H9 (cell line): ENCODE measurements around the gene PIPOX. TPM values are rescaled to one million over a fixed set of nuclear protein-coding genes. Genes with fewer than 3 reads are reported as not detected.
"Not testable (repeated sequence)": the region's sequence is repeated elsewhere in the genome, so short reads cannot be mapped to it uniquely, and the experiment has no call there.

Experiments
- DNase-seq: peaks from one replicate; pipeline ENCODE4 v3.0.0-alpha.2; 2017
- H2AFZ ChIP-seq: one replicate; pipeline ENCODE4 v1.6.1; 2013; ENCODE audit warnings: mild to moderate bottlenecking, low read length, control low read depth, moderate library complexity
- H2AK5ac ChIP-seq: 2 replicates; pipeline ENCODE4 v1.6.1; 2013; ENCODE audit warnings: low read length, control low read depth, mixed read lengths; ENCODE audit not compliant: insufficient read length
- H2BK120ac ChIP-seq: one replicate; pipeline ENCODE4 v1.6.1; 2013; ENCODE audit warnings: low read depth, mild to moderate bottlenecking, low read length, control low read depth, inconsistent platforms; ENCODE audit not compliant: poor library complexity, severe bottlenecking
- H2BK12ac ChIP-seq: 2 replicates; pipeline ENCODE4 v1.6.1; 2013; ENCODE audit warnings: low read length, control low read depth, mixed read lengths, low read depth; ENCODE audit not compliant: insufficient read length
- H2BK15ac ChIP-seq: 2 replicates; pipeline ENCODE4 v1.6.1; 2013; ENCODE audit warnings: low read depth, low read length, control low read depth
- H2BK20ac ChIP-seq: one replicate; pipeline ENCODE4 v1.6.1; 2013; ENCODE audit warnings: low read depth, mild to moderate bottlenecking, low read length, control low read depth, inconsistent platforms; ENCODE audit not compliant: poor library complexity, severe bottlenecking
- H2BK5ac ChIP-seq: 2 replicates; pipeline ENCODE4 v1.6.1; 2013; ENCODE audit warnings: low read length, control low read depth, mixed read lengths; ENCODE audit not compliant: insufficient read length
- H3K14ac ChIP-seq: 2 replicates; pipeline ENCODE4 v1.6.1; 2013; ENCODE audit warnings: low read length, control low read depth; ENCODE audit not compliant: insufficient read depth
- H3K18ac ChIP-seq: 2 replicates; pipeline ENCODE4 v1.6.1; 2013; ENCODE audit warnings: low read depth, mild to moderate bottlenecking, mixed read lengths, low read length, control low read depth; ENCODE audit not compliant: insufficient read length
- H3K23ac ChIP-seq: 2 replicates; pipeline ENCODE4 v1.6.1; 2013; ENCODE audit warnings: low read length, control low read depth, mixed read lengths, low read depth; ENCODE audit not compliant: insufficient read length
- H3K23me2 ChIP-seq: 2 replicates; pipeline ENCODE4 v1.6.1; 2013; ENCODE audit warnings: low read depth, mild to moderate bottlenecking, mixed read lengths, low read length, control low read depth; ENCODE audit not compliant: insufficient read length, poor library complexity, severe bottlenecking
- H3K27ac ChIP-seq: 2 replicates; pipeline ENCODE4 v1.5.1; 2013; ENCODE audit warnings: low read length, control low read depth, mixed read lengths, low read depth; ENCODE audit not compliant: insufficient read length
- H3K27me3 ChIP-seq: 2 replicates; pipeline ENCODE4 v1.6.1; 2013; ENCODE audit warnings: low read length, control low read depth, inconsistent platforms; ENCODE audit not compliant: insufficient read depth
- H3K4ac ChIP-seq: 2 replicates; pipeline ENCODE4 v1.6.1; 2013; ENCODE audit warnings: low read depth, mild to moderate bottlenecking, control low read depth, inconsistent platforms, low read length, moderate library complexity
- H3K4me1 ChIP-seq: 2 replicates; pipeline ENCODE4 v1.6.1; 2013; ENCODE audit warnings: low read length, control low read depth, inconsistent platforms; ENCODE audit not compliant: insufficient read depth
- H3K4me2 ChIP-seq: 2 replicates; pipeline ENCODE4 v1.6.1; 2013; ENCODE audit warnings: low read length, control low read depth, mixed read lengths; ENCODE audit not compliant: insufficient read length, insufficient read depth
- H3K56ac ChIP-seq: 2 replicates; pipeline ENCODE4 v1.6.1; 2013; ENCODE audit warnings: low read depth, mild to moderate bottlenecking, mixed read lengths, low read length, control low read depth; ENCODE audit not compliant: insufficient read length
- H3K79me1 ChIP-seq: 2 replicates; pipeline ENCODE4 v1.6.1; 2013; ENCODE audit warnings: low read depth, mild to moderate bottlenecking, moderate library complexity, low read length, control low read depth, inconsistent platforms; ENCODE audit not compliant: insufficient read depth, poor library complexity, severe bottlenecking
- H3K79me2 ChIP-seq: 2 replicates; pipeline ENCODE4 v1.6.1; 2013; ENCODE audit warnings: low read length, control low read depth, inconsistent platforms; ENCODE audit not compliant: insufficient read depth
- H3K9ac ChIP-seq: 2 replicates; pipeline ENCODE4 v1.6.1; 2013; ENCODE audit warnings: low read length, control low read depth, mixed read lengths; ENCODE audit not compliant: insufficient read length; ENCODE audit errors: extremely low read depth
- H3K9me3 ChIP-seq: one replicate; pipeline ENCODE4 v1.6.1; 2013; ENCODE audit warnings: low read depth, low read length, inconsistent platforms; ENCODE audit not compliant: control insufficient read depth
- H3T11ph ChIP-seq: one replicate; pipeline ENCODE4 v1.6.1; 2013; ENCODE audit warnings: mild to moderate bottlenecking, low read length, control low read depth, inconsistent platforms
- H4K20me1 ChIP-seq: one replicate; pipeline ENCODE4 v1.6.1; 2013; ENCODE audit not compliant: control insufficient read depth, insufficient read length, insufficient read depth
- H4K5ac ChIP-seq: 2 replicates; pipeline ENCODE4 v1.6.1; 2013; ENCODE audit warnings: low read depth, mild to moderate bottlenecking, mixed read lengths, low read length, control low read depth; ENCODE audit not compliant: insufficient read length
- H4K8ac ChIP-seq: replicated peaks from 2 replicates; pipeline ENCODE4 v1.6.1; 2013; ENCODE audit warnings: low read length, control low read depth, mixed read lengths, low read depth; ENCODE audit not compliant: insufficient read length
- H4K91ac ChIP-seq: 2 replicates; pipeline ENCODE4 v1.6.1; 2013; ENCODE audit warnings: low read depth, mild to moderate bottlenecking, moderate library complexity, mixed read lengths, low read length, control low read depth; ENCODE audit not compliant: insufficient read length
- H3K27ac Mint-ChIP-seq, 3 experiments: 2 replicates in 2 of 3; 3 replicates in 1 of 3; pipeline ENCODE4 v1.8.0; 2020 to 2021; ENCODE audit warnings: mixed read lengths in 3 of 3, mild to moderate bottlenecking in 1 of 3, moderate library complexity in 1 of 3
- H3K27me3 Mint-ChIP-seq: 2 replicates; pipeline ENCODE4 v1.8.0; 2021; ENCODE audit warnings: low read depth, mild to moderate bottlenecking, moderate library complexity, mixed read lengths
- H3K36me3 Mint-ChIP-seq, 3 experiments: 2 replicates in 2 of 3; 3 replicates in 1 of 3; pipeline ENCODE4 v1.8.0; 2020 to 2021; ENCODE audit warnings: low read depth in 3 of 3, mixed read lengths in 3 of 3; ENCODE audit not compliant: insufficient read depth in 1 of 3
- H3K4me1 Mint-ChIP-seq, 2 experiments: 2 replicates each; pipeline ENCODE4 v1.8.0; 2020; ENCODE audit warnings: mixed read lengths in 2 of 2
- H3K4me3 Mint-ChIP-seq, 2 experiments: 2 replicates in 1 of 2; 3 replicates in 1 of 2; pipeline ENCODE4 v1.8.0; 2020 to 2021; ENCODE audit warnings: mild to moderate bottlenecking in 2 of 2, mixed read lengths in 2 of 2, moderate library complexity in 1 of 2
- H3K9me3 Mint-ChIP-seq, 2 experiments: 2 replicates in 1 of 2; 3 replicates in 1 of 2; pipeline ENCODE4 v1.8.0; 2020; ENCODE audit warnings: mild to moderate bottlenecking in 2 of 2, mixed read lengths in 2 of 2, moderate library complexity in 1 of 2
- WGBS: extraction: QIAGEN DNeasy Blood & Tissue Kit; methylation state at CpG from one replicate; pipeline ENCODE4 v1.1.7; 2013; ENCODE audit warnings: missing lambda C conversion rate, low lambda C conversion rate, mixed read lengths; ENCODE audit not compliant: insufficient read length; ENCODE audit errors: extremely low coverage; 5-methylcytosine and 5-hydroxymethylcytosine counted together
- total RNA-seq: library from RNA; stranded (reverse); gene quantifications from 2 replicates; pipeline ENCODE4 v1.2.1, GENCODE V29; 2021
- TF ChIP-seq, protein P1 (sequence below): fragments of 200-600 bp; sonication (generic); conservative IDR thresholded peaks from 3 replicates; pipeline ENCODE4 v1.8.0; 2021; ENCODE audit warnings: antibody characterized with exemption, mild to moderate bottlenecking

The PIPOX gene
- total RNA-seq, 1 experiment from 2014 or later, result 30.1 TPM

DNA sequence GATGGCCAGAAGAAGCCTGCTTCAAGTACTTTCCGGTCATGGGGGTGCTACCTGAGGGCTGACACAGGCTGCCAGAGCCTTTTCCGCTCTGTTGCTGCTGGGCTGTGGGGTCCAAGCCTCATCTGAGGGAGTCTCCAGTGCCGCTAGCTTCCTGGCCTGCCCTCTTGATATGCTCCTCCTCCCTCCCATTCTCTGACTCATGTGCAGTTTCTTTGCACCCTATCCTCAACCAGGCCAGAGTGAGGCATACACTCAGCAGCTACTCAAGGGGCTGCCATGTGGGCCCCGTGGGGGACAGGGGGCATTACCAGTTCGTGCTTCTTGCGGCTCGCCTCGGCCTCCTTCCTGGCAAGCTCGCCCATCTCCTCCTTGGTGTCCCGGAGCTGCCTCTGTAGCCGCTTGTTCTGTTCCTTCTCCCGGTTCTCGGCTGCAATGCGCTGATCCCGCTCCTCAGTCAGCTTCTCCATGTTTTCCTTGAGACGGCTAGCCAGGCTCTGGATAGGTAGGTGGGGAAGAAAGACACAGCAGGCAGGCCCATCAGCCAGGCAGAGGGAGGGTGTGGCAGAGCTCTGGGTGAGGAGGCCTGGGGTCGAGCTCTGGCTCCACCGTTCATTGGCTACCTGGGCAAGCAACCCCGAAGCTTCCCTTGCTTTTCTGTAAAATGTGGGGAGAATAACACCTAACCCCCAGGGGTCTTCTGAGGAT lies 43.8 kb downstream of the PIPOX start:
- no CpG with 5 or more reads among the region's 19 CpGs for WGBS
- H2BK12ac ChIP-seq, result no peak overlapping the region
- H2BK5ac ChIP-seq, result no peak overlapping the region
- no peak overlapping the region for H3K9ac ChIP-seq
- H3K27ac ChIP-seq, result no peak overlapping the region
- no peak overlapping the region for H3T11ph ChIP-seq
- H4K91ac ChIP-seq, result no peak overlapping the region
- no peak overlapping the region for H3K4ac ChIP-seq
- TF ChIP-seq, protein P1, sequence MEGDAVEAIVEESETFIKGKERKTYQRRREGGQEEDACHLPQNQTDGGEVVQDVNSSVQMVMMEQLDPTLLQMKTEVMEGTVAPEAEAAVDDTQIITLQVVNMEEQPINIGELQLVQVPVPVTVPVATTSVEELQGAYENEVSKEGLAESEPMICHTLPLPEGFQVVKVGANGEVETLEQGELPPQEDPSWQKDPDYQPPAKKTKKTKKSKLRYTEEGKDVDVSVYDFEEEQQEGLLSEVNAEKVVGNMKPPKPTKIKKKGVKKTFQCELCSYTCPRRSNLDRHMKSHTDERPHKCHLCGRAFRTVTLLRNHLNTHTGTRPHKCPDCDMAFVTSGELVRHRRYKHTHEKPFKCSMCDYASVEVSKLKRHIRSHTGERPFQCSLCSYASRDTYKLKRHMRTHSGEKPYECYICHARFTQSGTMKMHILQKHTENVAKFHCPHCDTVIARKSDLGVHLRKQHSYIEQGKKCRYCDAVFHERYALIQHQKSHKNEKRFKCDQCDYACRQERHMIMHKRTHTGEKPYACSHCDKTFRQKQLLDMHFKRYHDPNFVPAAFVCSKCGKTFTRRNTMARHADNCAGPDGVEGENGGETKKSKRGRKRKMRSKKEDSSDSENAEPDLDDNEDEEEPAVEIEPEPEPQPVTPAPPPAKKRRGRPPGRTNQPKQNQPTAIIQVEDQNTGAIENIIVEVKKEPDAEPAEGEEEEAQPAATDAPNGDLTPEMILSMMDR, result no peak
- no peak overlapping the region for H3K4me2 ChIP-seq
- H3K79me1 ChIP-seq, result no peaks in the 10 kb centered on the region
- H3K9me3 ChIP-seq, result no peaks in the 10 kb centered on the region
- H3K23ac ChIP-seq, result no peak overlapping the region
- H3K79me2 ChIP-seq, result no peaks in the 10 kb centered on the region
- H3K27me3 ChIP-seq, result no peaks in the 10 kb centered on the region
- no peak overlapping the region for H2AFZ ChIP-seq
- H3K36me3 Mint-ChIP-seq, result peaks cover 18 to 49% (median 42%) of the 10 kb centered on the region in 3 experiments
- H3K27me3 Mint-ChIP-seq, result peaks cover 2% of the 10 kb centered on the region
- no peak overlapping the region for H4K8ac ChIP-seq
- H3K23me2 ChIP-seq, result peaks cover 3% of the 10 kb centered on the region
- H4K20me1 ChIP-seq, result no peaks in the 10 kb centered on the region
- peaks cover 49 to 58% of the 10 kb centered on the region in 2 experiments for H3K4me1 Mint-ChIP-seq
- no peak overlapping the region for H3K56ac ChIP-seq
- H2BK15ac ChIP-seq, result no peak overlapping the region
- H3K4me1 ChIP-seq, result peaks cover 8% of the 10 kb centered on the region
- no peak overlapping the region for H3K14ac ChIP-seq
- no peak overlapping the region for H2BK120ac ChIP-seq
- no peaks in the 10 kb centered on the region for H3K9me3 Mint-ChIP-seq
- H3K27ac Mint-ChIP-seq, result peak overlapping the region in 2 of 3 experiments; percentile 26 to 94; a peak in 2 of 7 replicates
- peak overlapping the region in 1 of 2 experiments; percentile 11; a peak in 1 of 5 replicates for H3K4me3 Mint-ChIP-seq
- H3K18ac ChIP-seq, result no peak overlapping the region
- no peak overlapping the region for H4K5ac ChIP-seq
- peak; percentile 77 for DNase-seq
- no peak overlapping the region for H2AK5ac ChIP-seq
- no peak overlapping the region for H2BK20ac ChIP-seq

DNA sequence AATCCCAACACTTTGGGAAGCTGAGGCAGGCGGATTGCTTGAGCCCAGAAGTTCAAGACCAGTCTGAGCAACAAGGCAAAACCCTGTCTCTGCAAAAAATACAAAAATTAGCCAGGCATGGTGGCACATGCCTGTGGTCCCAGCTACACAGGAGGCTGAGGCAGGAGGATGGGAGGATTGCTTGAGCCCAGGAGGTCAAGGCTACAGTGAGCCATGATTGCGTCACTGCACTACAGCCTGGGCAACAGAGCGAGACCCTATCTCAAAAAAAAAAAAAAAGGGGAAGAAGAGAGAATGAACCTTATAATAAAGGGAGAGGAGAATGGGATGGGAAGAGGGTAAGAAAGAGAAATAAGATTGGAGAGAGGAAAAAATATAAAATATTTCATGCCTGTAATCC lies 45.8 kb downstream of the PIPOX start:
- H4K20me1 ChIP-seq, result not testable (repeated sequence)

More for the DNA sequence above, 45.8 kb downstream of the PIPOX start:
- not testable (repeated sequence) for DNase-seq, H3K27me3 ChIP-seq, H3K9ac ChIP-seq, H2BK12ac ChIP-seq, H3K56ac ChIP-seq, H3K4me3 Mint-ChIP-seq, H3K9me3 Mint-ChIP-seq, H2AK5ac ChIP-seq, H2BK120ac ChIP-seq, H2BK15ac ChIP-seq, H3K14ac ChIP-seq, H4K91ac ChIP-seq, H3K23me2 ChIP-seq, H3K18ac ChIP-seq, H3K4me2 ChIP-seq, H3K23ac ChIP-seq, H3K4me1 ChIP-seq, H4K5ac ChIP-seq, H2BK5ac ChIP-seq, H3K4ac ChIP-seq, H2AFZ ChIP-seq, H4K8ac ChIP-seq, H3K79me1 ChIP-seq, H3K79me2 ChIP-seq, H3K27me3 Mint-ChIP-seq, H3K27ac ChIP-seq, H3K9me3 ChIP-seq, H2BK20ac ChIP-seq, H3T11ph ChIP-seq, H3K27ac Mint-ChIP-seq
- no CpG with 5 or more reads among the region's 3 CpGs for WGBS
- peaks cover 17 to 56% (median 49%) of the 10 kb centered on the region in 3 experiments for H3K36me3 Mint-ChIP-seq
- H3K4me1 Mint-ChIP-seq, result peaks cover 49 to 62% of the 10 kb centered on the region in 2 experiments
